OCI-LY3 (cell line): Measurements from ENCODE around the gene TENM4.

Experiments
- EZH2phosphoT487 ChIP-seq: fragments of 200-600 bp; shearing (Covaris generic); IDR thresholded peaks from 2 replicates; pipeline ENCODE4 v1.6.1; 2018; ENCODE audit warnings: antibody characterized with exemption, mixed run types, low read depth
- TF ChIP-seq, protein P1 (sequence below): fragments of 200-600, 300-600 bp; sonication (generic); IDR thresholded peaks from 2 replicates; pipeline ENCODE4 v1.5.1; 2014; ENCODE audit warnings: antibody characterized with exemption, low read length, low read depth

DNA sequence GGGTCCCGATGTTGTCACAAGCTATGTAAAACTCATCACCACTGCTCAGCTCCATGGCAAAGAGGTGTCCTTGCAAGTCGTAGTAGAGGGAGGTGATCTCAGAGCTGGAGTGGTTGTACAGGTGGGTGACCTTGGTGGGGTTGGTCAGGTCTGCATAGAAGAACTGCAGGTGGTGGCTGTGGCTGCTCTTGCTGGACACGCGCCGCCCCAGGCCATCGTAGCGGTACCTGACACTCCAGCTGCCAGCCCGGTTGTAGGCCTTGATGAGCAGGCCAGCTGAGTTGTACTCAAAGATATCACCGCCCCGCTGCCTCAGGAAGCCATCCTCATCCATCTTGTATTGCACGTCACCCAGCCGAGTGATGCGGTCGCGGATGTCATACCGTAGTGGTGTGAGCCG is 771.6 kb downstream of the TENM4 start:
- TF ChIP-seq, protein P1, sequence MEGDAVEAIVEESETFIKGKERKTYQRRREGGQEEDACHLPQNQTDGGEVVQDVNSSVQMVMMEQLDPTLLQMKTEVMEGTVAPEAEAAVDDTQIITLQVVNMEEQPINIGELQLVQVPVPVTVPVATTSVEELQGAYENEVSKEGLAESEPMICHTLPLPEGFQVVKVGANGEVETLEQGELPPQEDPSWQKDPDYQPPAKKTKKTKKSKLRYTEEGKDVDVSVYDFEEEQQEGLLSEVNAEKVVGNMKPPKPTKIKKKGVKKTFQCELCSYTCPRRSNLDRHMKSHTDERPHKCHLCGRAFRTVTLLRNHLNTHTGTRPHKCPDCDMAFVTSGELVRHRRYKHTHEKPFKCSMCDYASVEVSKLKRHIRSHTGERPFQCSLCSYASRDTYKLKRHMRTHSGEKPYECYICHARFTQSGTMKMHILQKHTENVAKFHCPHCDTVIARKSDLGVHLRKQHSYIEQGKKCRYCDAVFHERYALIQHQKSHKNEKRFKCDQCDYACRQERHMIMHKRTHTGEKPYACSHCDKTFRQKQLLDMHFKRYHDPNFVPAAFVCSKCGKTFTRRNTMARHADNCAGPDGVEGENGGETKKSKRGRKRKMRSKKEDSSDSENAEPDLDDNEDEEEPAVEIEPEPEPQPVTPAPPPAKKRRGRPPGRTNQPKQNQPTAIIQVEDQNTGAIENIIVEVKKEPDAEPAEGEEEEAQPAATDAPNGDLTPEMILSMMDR: no peak
- no peak for TF ChIP-seq EZH2phosphoT487
